Vagina (tissue), 2 donors: ENCODE data around the gene KDM8. TPM values are rescaled to one million over a fixed set of nuclear protein-coding genes. Genes with fewer than 3 reads are reported as not detected.

Experiments used
- DNase-seq, 2 donors: peaks; one replicate each; pipeline ENCODE4 v3.0.0-alpha.2; 2017; ENCODE audit errors: extremely low spot score in 2 of 2
- H3K27ac ChIP-seq: fragments of 200-600 bp; sonication (generic); one replicate; pipeline ENCODE4 v1.5.1; 2019
- H3K27me3 ChIP-seq: fragments of 200-600 bp; sonication (generic); one replicate; pipeline ENCODE4 v1.5.1; 2019
- H3K36me3 ChIP-seq, 2 donors: fragments of 200-600 bp; sonication (generic); one replicate each; pipeline ENCODE4 v1.5.1; 2017 to 2019
- H3K4me1 ChIP-seq: fragments of 200-600 bp; sonication (generic); one replicate; pipeline ENCODE4 v1.5.1; 2019
- H3K4me3 ChIP-seq, 2 donors: fragments of 200-600 bp; sonication (generic); 1 replicate in 1 of 2; 2 replicates in 1 of 2; pipeline ENCODE4 v1.5.1; 2016 to 2019
- H3K9me3 ChIP-seq: fragments of 200-600 bp; sonication (generic); one replicate; pipeline ENCODE4 v1.5.1; 2019
- POLR2A ChIP-seq, 2 donors: fragments of 450-650 bp; IDR thresholded peaks; one replicate each; pipeline ENCODE4 v1.6.1; 2017; ENCODE audit warnings: antibody characterized with exemption in 2 of 2, mild to moderate bottlenecking in 2 of 2, moderate library complexity in 2 of 2
- POLR2AphosphoS5 ChIP-seq, 2 donors: sonication (generic); formaldehyde crosslinking; IDR thresholded peaks; one replicate each; pipeline ENCODE4 v1.9.0; 2017; ENCODE audit warnings: antibody characterized with exemption in 2 of 2, mild to moderate bottlenecking in 2 of 2, low read depth in 1 of 2; ENCODE audit not compliant: insufficient read depth in 1 of 2
- intact Hi-C: fragments of 100-400 bp; cut with DNase I; formaldehyde crosslinking; loops from one replicate; pipeline ENCODE4 v1.15.1; 2023
- total RNA-seq: library from RNA; depleted of rRNA; stranded (reverse); fragments of >200 nt; gene quantifications from one replicate; pipeline ENCODE4 v1.2.3, GENCODE V29; 2016
- TF ChIP-seq, protein P1 (sequence below), 3 experiments: fragments of 450-650 bp in 2 of 3; fragments of 200-600 bp in 1 of 3; sonication (generic) in 1 of 3; IDR thresholded peaks; one replicate each; pipeline ENCODE4 v1.5.1; 2017 to 2019; ENCODE audit warnings: antibody characterized with exemption in 3 of 3, mild to moderate bottlenecking in 2 of 3, moderate library complexity in 2 of 3

The KDM8 gene
- total RNA-seq, 1 donor from 2014 or later = 1.5 TPM

DNA sequence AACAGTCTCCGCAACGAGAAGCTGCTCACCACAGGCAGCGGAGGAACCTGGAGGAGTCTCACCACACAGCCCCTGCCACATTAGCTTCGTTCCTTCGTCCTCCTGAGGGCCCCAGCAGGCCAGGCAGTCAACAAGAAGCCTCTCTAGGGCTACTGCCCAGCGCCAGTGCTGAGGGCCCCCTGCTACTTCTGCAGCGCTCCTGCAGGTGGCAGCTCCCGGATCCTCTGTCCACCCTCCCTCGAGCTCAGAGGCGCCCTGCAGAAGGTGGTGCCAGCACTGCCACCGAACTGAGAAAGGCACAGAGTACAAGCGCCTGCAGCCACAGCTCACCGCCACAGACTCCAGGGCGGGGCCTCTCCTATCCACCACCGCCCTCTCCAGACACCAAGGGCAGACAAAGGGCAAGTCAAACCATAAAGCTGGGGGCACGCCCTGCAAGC, 27.3 kb downstream of the KDM8 start:
- Histone ChIP-seq H3K9me3 (no peaks in the 10 kb centered on the region), H3K4me1 (peaks cover 12% of the 10 kb centered on the region), H3K27ac (no peak overlapping the region), H3K36me3 (peaks cover 0 to 13% of the 10 kb centered on the region in 2 donors), H3K27me3 (no peaks in the 10 kb centered on the region), H3K4me3 (no peak overlapping the region)
- intact Hi-C loops = no loop called here
- TF ChIP-seq POLR2A (IDR thresholded peaks at IDR 0.05) (no peak), POLR2AphosphoS5 (IDR thresholded peaks at IDR 0.05; ENCODE audit: insufficient read depth in 1 of 2, low read depth in 1 of 2) (peak in 1 of 2 donors; percentile 14)
- TF ChIP-seq, protein P1, sequence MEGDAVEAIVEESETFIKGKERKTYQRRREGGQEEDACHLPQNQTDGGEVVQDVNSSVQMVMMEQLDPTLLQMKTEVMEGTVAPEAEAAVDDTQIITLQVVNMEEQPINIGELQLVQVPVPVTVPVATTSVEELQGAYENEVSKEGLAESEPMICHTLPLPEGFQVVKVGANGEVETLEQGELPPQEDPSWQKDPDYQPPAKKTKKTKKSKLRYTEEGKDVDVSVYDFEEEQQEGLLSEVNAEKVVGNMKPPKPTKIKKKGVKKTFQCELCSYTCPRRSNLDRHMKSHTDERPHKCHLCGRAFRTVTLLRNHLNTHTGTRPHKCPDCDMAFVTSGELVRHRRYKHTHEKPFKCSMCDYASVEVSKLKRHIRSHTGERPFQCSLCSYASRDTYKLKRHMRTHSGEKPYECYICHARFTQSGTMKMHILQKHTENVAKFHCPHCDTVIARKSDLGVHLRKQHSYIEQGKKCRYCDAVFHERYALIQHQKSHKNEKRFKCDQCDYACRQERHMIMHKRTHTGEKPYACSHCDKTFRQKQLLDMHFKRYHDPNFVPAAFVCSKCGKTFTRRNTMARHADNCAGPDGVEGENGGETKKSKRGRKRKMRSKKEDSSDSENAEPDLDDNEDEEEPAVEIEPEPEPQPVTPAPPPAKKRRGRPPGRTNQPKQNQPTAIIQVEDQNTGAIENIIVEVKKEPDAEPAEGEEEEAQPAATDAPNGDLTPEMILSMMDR (IDR thresholded peaks at IDR 0.05) = no peak
- no peak for DNase-seq

DNA sequence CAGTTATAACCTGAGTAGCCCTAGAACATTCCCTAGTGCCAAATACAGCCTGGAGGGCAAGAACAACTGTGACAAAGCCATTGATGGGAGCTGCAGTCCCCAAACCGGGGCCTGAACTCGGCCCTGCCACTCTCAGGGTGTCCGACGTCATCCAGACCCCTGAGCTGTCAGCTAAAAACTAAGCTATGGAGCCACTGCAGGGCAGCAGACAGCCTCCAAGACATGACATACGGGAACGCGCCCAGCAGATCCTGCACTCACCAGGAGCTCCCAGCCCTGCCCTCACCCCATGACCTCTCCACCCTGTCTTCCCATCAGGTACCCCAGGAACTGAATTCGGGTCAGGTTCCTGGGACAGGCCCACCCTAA, 28.4 kb downstream of the KDM8 start:
- Histone ChIP-seq H3K9me3 (no peaks in the 10 kb centered on the region), H3K27me3 (no peaks in the 10 kb centered on the region), H3K4me1 (peaks cover 23% of the 10 kb centered on the region), H3K27ac (no peak overlapping the region), H3K36me3 (peaks cover 0 to 13% of the 10 kb centered on the region in 2 donors), H3K4me3 (no peak overlapping the region)
- TF ChIP-seq POLR2A (IDR thresholded peaks at IDR 0.05) (no peak), POLR2AphosphoS5 (IDR thresholded peaks at IDR 0.05; ENCODE audit: insufficient read depth in 1 of 2, low read depth in 1 of 2) (no peak)
- TF ChIP-seq, protein P1 (IDR thresholded peaks at IDR 0.05) = no peak
- no peak for DNase-seq
- intact Hi-C loops = no loop called here

DNA sequence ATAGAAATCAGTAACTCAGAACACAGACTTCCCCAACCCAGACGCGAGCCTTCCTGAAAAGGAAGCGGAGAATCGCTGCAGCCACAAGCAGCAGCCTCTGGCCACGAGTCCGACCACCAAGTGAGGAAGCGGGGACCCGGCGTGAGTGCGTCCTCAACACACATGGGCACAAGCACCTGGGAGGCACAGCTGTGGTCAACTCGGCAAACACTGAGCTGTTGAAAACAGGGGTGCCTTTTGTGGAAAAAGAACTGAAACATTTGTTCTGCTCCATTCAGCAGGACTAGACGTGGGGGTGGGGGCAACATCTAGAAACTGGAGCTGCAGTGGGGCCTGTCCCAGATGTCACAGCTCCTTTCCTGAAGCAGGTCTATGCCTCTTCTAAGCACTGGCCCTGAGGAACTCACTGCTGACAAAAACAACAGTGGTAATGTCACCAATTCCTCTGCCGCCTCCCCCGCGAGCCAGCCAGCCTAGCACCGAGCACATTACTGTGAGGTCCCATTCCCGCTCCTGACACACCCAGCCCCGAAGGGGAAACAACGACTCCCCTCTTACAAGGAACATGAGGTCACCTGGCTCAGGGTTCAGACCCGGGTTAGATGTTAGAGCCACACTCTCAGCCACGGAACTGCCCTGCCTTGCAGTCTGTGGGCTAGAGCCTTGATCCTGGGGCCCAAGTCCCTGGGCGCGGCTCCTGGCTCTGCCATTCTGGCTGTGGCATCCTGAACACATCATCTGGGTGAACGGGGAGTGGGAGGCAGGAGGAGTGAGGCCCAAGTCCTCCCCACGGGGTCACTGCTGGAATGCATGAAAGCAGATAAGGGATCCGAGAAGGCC, 29.0 kb downstream of the KDM8 start:
- H3K4me1 ChIP-seq = peaks cover 29% of the 10 kb centered on the region
- no peaks in the 10 kb centered on the region for H3K27me3 ChIP-seq
- DNase-seq = no peak
- TF ChIP-seq, protein P1 (IDR thresholded peaks at IDR 0.05) = no peak
- TF ChIP-seq POLR2A (IDR thresholded peaks at IDR 0.05) (no peak), POLR2AphosphoS5 (IDR thresholded peaks at IDR 0.05; ENCODE audit: insufficient read depth in 1 of 2, low read depth in 1 of 2) (no peak)
- no peaks in the 10 kb centered on the region for H3K9me3 ChIP-seq
- H3K36me3 ChIP-seq = peaks cover 0 to 13% of the 10 kb centered on the region in 2 donors
- H3K4me3 ChIP-seq = no peak overlapping the region
- H3K27ac ChIP-seq = no peak overlapping the region
- intact Hi-C loops = no loop called here

DNA sequence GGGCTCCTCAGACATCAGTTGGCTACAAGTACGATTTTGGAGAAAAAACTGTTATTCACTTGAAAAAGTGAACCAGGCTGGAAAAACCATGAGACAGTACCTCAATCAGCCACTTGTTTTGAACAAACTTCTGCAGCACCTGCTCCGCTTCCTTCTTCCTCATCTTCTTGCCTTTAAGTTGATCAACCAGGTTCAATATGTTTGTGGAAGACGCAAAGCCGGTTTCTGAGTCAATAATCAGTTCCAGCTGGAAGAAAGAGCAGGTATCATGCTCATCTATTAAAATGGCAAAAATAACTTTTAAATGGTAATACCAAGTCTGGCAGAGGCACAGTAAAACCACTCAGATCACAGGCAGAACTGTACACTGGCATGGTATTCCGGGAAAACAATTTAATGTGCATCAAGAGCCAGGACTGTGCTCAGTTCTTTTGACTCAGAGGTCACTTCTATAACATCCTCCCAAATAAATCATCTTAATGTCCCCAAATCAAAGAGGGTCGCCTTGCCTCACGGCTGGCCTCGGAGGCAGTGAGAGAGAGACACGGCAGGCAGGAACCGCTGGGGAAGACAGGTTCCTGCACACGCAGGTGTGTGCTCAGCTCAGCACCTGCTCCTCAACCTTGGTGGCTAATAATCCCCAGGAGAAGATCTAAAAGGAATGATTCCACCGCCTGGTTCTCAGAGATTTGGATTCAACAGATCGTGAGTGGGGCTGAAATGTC, 29.7 kb downstream of the KDM8 start:
- Histone ChIP-seq H3K4me3 (no peak overlapping the region), H3K27ac (no peak overlapping the region), H3K9me3 (no peaks in the 10 kb centered on the region), H3K36me3 (peaks cover 0 to 13% of the 10 kb centered on the region in 2 donors), H3K4me1 (peaks cover 33% of the 10 kb centered on the region), H3K27me3 (no peaks in the 10 kb centered on the region)
- TF ChIP-seq, protein P1 (IDR thresholded peaks at IDR 0.05) = no peak
- no peak for TF ChIP-seq POLR2AphosphoS5 (IDR thresholded peaks at IDR 0.05; ENCODE audit: insufficient read depth in 1 of 2, low read depth in 1 of 2)
- intact Hi-C loops = no loop called here
- no peak for DNase-seq
